HL-60/S4 treated with retinoic acid at 250 ng/mL for 4 days and 3 days (cell line): ENCODE results near the gene FRZB.
"Not testable (repeated sequence)": the region's sequence is repeated elsewhere in the genome, so short reads cannot be mapped to it uniquely, and the experiment has no call there.

Experiments
- in situ Hi-C: fragments of 300-500 bp; cut with MboI; formaldehyde crosslinking; loops from 2 replicates; pipeline ENCODE4 v1.7.0; 2022; ENCODE audit warnings: low sequenced_read_pairs

The FRZB gene

GRCh38 chr2:182890773-182891378, 24.4 kb upstream of the FRZB start:
- in situ Hi-C loops = no loop called here

- in situ Hi-C loops = no loop called here
These were observed 23.9 kb upstream of the FRZB start for GRCh38 chr2:182890305-182890704.

GRCh38 chr2:182887753-182888415, 21.4 kb upstream of the FRZB start:
- in situ Hi-C loops = no loop called here

- in situ Hi-C loops = no loop called here
These were observed 20.7 kb upstream of the FRZB start for GRCh38 chr2:182887093-182887492.

GRCh38 chr2:182885771-182886170, 19.3 kb upstream of the FRZB start:
- in situ Hi-C loops = no loop called here

GRCh38 chr2:182883451-182883850, 17.0 kb upstream of the FRZB start:
- in situ Hi-C loops = no loop called here

GRCh38 chr2:182880100-182880499, 13.7 kb upstream of the FRZB start:
- in situ Hi-C loops = not testable (repeated sequence)

GRCh38 chr2:182876653-182877052, 10.2 kb upstream of the FRZB start:
- in situ Hi-C loops = not testable (repeated sequence)

GRCh38 chr2:182870227-182870626, 3.8 kb upstream of the FRZB start:
- in situ Hi-C loops = no loop called here

GRCh38 chr2:182868054-182868796, 1.8 kb upstream of the FRZB start:
- in situ Hi-C loops = no loop called here

GRCh38 chr2:182867426-182868053, 1.1 kb upstream of the FRZB start:
- in situ Hi-C loops = no loop called here

GRCh38 chr2:182866095-182866460, 359 bp downstream of the FRZB start:
- in situ Hi-C loops = no loop called here

- in situ Hi-C loops = no loop called here
These were observed 1.4 kb downstream of the FRZB start for GRCh38 chr2:182864949-182865570.

GRCh38 chr2:182863642-182864041, 2.8 kb downstream of the FRZB start:
- in situ Hi-C loops = no loop called here

GRCh38 chr2:182862091-182862490, 4.3 kb downstream of the FRZB start:
- in situ Hi-C loops = no loop called here

GRCh38 chr2:182860858-182861257, 5.6 kb downstream of the FRZB start:
- in situ Hi-C loops = no loop called here

- in situ Hi-C loops = no loop called here
These were observed 7.8 kb downstream of the FRZB start for GRCh38 chr2:182858671-182859070.

- in situ Hi-C loops = no loop called here
These were observed 11.1 kb downstream of the FRZB start for GRCh38 chr2:182855376-182855775.

- in situ Hi-C loops = no loop called here
These were observed 11.9 kb downstream of the FRZB start for GRCh38 chr2:182854375-182855105.

- in situ Hi-C loops = no loop called here
These were observed 13.6 kb downstream of the FRZB start for GRCh38 chr2:182852801-182853200.

- in situ Hi-C loops = no loop called here
These were observed 14.3 kb downstream of the FRZB start for GRCh38 chr2:182852090-182852489.
